ENCODE data around the gene MOSPD2.

DNA sequence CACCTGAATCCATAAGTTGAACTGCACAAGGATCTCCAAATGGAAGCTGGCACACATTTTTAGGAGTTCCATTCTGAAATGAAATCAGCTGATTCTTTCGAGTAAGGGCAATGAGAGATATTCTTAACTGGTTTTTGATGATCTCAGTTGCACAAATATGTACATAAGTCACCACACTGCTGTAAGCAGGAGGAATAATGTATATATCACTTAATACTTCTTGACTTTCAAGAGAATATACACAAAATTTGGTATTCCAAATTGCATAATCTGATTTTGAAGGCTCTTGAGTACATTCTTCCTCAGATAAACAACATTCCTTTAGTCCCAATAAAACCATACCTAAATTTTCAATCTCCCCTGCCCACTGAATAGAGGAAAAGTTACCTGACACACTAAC is 8.6 kb upstream of the MOSPD2 start:
- TF ChIP-seq, protein P1, sequence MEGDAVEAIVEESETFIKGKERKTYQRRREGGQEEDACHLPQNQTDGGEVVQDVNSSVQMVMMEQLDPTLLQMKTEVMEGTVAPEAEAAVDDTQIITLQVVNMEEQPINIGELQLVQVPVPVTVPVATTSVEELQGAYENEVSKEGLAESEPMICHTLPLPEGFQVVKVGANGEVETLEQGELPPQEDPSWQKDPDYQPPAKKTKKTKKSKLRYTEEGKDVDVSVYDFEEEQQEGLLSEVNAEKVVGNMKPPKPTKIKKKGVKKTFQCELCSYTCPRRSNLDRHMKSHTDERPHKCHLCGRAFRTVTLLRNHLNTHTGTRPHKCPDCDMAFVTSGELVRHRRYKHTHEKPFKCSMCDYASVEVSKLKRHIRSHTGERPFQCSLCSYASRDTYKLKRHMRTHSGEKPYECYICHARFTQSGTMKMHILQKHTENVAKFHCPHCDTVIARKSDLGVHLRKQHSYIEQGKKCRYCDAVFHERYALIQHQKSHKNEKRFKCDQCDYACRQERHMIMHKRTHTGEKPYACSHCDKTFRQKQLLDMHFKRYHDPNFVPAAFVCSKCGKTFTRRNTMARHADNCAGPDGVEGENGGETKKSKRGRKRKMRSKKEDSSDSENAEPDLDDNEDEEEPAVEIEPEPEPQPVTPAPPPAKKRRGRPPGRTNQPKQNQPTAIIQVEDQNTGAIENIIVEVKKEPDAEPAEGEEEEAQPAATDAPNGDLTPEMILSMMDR (IDR thresholded peaks at IDR 0.05) = no peak
- no peak for TF ChIP-seq POLR2A (IDR thresholded peaks at IDR 0.05)

All from esophagus squamous epithelium (tissue), 4 donors.